WI38 (cell line): Measurements from ENCODE around the gene PTPN18.

ENCODE experiments used
- H3K4me3 ChIP-seq: 2 replicates; pipeline ENCODE4 v1.5.1; 2011; ENCODE audit warnings: low read depth, mild to moderate bottlenecking, control low read depth, low read length
- CTCF ChIP-seq: IDR thresholded peaks from 2 replicates; pipeline ENCODE4 v1.5.1; 2012; ENCODE audit warnings: low read depth, mild to moderate bottlenecking, control low read depth, low read length

The PTPN18 gene

DNA sequence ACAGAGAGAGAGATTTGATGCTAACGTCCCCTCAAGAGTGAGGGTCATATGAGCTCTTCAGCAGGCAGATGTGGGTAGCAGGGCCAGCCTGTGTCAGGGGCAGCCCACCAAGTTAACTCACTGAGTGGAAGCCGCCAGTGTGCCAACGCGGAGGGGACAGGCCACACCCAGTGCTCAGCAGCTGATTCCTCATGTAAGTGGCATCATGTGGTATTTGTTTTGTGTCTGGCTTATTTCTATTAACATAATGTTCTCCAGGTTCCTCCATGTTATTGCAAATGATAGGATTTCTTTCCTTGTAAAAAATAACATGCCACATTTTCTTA is 9.2 kb upstream of the PTPN18 start:
- no peak overlapping the region for H3K4me3 ChIP-seq
- no peak for TF ChIP-seq CTCF

DNA sequence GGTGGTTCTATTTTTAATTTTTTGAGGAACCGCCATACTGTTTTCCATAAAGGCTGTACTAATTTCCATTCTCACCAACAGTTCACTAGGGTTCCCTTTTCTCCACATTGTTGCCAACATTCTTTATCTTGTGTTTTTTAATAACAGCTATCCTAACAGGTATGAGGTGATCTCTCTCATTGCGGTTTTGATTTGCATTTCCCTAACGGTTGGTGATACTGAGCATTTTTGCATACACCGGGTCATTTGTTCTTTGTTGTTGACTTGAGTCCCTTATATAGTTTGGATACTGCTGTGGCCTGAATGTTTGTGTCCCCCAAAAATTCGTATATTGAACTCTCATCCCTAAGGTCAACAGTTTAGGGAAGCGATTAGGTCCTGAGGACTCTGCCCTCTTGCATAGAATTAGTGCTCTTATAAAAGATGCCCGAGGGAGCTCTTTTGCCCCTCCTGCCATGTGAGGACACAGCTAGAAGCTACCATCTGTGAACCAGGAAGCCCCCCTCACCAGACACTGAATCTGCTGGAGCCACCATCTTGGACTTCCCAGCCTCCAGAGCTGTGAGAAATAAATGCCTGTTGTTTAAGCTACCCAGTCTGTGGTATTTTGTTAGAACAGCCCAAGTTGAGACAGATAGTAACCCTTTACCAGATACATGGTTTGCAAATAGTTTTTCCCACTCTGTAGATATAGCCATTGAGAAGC is 8.5 kb upstream of the PTPN18 start:
- TF ChIP-seq CTCF = no peak
- H3K4me3 ChIP-seq = no peak overlapping the region

DNA sequence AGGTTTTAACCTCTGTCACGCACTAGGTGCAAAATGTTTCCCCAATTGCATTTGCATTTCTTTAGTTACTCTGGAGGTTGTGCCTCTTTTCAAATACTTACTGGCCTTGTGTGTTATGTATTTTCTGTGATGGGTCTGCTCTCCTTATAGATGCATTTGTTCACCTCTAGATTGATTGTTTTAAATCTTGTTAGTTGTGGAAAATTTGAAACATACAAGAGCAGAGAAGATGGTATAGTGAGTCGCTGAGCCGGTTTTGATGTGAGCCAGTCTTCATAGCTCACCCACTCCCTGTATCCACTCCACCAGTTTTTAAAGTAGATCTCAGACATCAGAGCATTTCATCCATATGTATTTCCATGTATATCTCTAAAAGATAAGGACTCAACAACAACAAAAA is 6.7 kb upstream of the PTPN18 start:
- no peak for TF ChIP-seq CTCF
- H3K4me3 ChIP-seq = no peak overlapping the region

GRCh38 chr2:130351711-130352110 is 4.1 kb upstream of the PTPN18 start:
- no peak for TF ChIP-seq CTCF
- H3K4me3 ChIP-seq = no peak overlapping the region

GRCh38 chr2:130352237-130352636 is 3.6 kb upstream of the PTPN18 start:
- H3K4me3 ChIP-seq = no peak overlapping the region
- TF ChIP-seq CTCF = no peak

GRCh38 chr2:130353291-130354138 is 2.3 kb upstream of the PTPN18 start:
- H3K4me3 ChIP-seq = no peak overlapping the region
- no peak for TF ChIP-seq CTCF

DNA sequence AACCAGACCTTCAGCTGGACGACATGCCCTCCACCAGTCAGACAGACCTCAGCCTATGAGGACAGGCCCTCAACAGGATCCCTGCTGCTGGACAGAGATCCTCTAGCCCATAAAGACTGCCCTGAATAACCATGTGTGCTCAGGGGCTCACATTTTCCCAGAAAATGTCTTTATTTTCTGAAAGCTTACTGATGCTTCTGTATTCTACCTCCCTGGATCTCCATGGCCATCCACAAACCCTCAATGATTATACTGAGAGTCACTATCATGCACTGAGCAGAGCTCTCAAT is 1.8 kb upstream of the PTPN18 start:
- TF ChIP-seq CTCF = no peak
- H3K4me3 ChIP-seq = no peak overlapping the region
